Activated T-helper 1 cell treated with Interleukin-2 at 50 U/mL for 16 hours (primary cell): ENCODE results near the gene DNER.

Experiments used
- DNase-seq: peaks from one replicate; pipeline ENCODE4 v3.0.0-alpha.2; 2020; ENCODE audit warnings: low read depth

DNER gene

DNA sequence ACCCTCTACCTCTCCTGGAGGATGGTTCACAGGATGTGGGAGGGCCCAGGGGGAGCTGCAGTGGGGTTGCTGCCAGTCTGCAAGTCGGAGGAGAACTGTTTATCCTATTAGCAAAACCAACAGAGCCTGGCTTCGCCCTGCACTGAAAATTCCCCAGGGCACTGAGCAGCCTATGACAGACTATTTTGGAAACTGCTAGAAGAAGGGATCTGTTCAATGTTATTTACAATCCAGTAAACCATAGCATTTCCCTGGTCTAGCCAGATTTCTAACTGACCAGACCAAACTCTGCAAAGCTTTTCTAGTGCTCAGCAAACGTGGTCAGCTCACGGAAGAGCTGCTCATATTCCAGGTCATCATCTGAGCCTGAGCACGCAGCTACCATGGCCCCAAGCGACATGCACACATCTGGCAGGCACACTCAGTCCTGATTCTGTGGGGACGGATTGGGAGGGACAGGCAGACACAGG lies 378.4 kb downstream of the DNER start:
- no peak for DNase-seq

GRCh38 chr2:229335330-229335729 lies 379.0 kb downstream of the DNER start:
- no peak for DNase-seq

DNA sequence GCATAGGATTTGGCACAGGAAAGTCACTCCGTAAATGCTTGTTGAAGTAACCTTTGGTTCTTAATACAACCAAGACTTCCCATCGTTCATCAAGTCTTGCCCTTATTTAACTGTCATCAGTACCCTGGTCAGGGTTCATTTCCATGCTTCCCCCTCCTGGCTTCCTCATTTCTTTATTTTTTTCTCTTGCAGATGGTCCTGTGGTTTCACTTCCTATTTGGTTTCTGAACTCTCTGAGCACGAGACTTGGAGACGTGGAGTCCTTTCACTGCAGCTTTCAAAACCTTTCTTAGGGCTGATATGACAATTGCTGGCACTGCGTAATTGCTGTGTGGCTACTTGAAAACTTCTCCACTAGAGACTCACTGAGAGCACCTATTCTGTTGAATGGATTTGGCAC lies 383.4 kb downstream of the DNER start:
- DNase-seq: no peak

DNA sequence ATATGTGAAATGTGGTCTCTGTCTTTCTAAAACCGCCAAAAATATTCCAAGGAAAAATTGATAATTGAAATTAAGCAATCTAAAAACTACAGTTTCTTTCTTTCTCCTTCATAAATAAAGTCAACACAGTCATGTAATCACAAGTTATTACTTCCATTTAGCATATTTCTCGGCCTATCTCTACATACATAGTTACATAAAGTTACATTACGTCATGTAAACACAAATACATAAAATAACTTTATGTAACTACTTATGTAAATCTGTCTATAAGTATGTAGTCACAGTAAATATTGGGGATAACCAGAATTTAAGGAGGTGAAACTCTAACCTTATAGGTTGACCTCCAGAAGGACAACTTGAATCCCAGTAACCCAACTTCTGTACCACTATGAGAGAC lies 394.8 kb downstream of the DNER start:
- DNase-seq: no peak

DNA sequence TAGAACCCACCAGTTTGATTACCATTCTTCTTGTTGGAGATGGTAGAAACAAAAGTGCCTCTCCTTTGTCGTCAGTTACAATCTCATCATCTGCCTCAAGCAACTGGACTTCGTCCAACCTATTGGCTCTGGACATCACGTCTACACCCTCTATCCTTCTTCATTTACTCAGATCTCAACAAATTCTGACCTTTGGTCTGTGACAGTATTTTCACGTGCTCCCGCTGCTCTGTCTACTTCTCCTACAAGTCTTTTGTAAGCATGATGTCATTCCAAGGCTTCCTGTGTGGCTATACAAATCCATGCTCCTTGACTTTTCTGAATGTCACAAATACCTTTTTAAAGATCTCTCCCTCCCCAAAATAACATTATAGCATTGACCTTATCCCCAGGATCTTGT lies 400.2 kb downstream of the DNER start:
- no peak for DNase-seq

DNA sequence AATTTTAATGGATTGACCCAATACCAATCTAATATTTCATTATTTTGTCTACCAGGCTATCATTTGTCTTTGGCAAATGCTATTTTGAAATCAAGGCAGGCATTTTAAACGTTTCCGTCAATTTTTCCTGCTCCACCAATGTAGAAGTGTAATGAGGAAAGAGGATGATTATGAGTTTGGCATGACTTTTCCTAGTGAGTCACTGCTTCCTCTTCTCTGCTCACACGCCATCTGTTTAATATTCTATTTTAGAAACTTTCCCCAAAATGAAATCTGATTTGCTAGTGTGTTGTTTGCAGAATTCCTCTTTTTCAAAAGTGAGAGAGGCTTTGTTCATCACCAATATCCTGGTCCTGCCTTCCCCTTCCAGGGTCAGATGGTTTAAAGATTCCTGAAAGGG lies 400.8 kb downstream of the DNER start:
- DNase-seq: no peak
